Measurements from ENCODE around the gene ALS2CL.
A peak's percentile ranks its signal among the peaks of the same experiment; 100 is the strongest.
"Not testable (repeated sequence)": the region's sequence is repeated elsewhere in the genome, so short reads cannot be mapped to it uniquely, and the experiment has no call there.

Gene ALS2CL

GRCh38 chr3:46714728-46715506 is 21.4 kb upstream of the ALS2CL start:
- no peak for DNase-seq

GRCh38 chr3:46713898-46714552 is 20.5 kb upstream of the ALS2CL start:
- DNase-seq: peak in 1 of 2 donors; percentile 35

- no peak for DNase-seq
Measured at GRCh38 chr3:46713050-46713897, 19.8 kb upstream of the ALS2CL start.

- no peak for DNase-seq
Measured at GRCh38 chr3:46712191-46713049, 18.9 kb upstream of the ALS2CL start.

- DNase-seq: no peak
Measured at GRCh38 chr3:46711760-46712159, 18.3 kb upstream of the ALS2CL start.

GRCh38 chr3:46711305-46711704 is 17.8 kb upstream of the ALS2CL start:
- peak in 1 of 2 donors; percentile 67 for DNase-seq

GRCh38 chr3:46710671-46711295 is 17.3 kb upstream of the ALS2CL start:
- no peak for DNase-seq

GRCh38 chr3:46710229-46710628 is 16.8 kb upstream of the ALS2CL start:
- no peak for DNase-seq

- DNase-seq: no peak
Measured at GRCh38 chr3:46709721-46710120, 16.2 kb upstream of the ALS2CL start.

GRCh38 chr3:46709157-46709654 is 15.7 kb upstream of the ALS2CL start:
- DNase-seq: no peak

- DNase-seq: no peak
Measured at GRCh38 chr3:46708401-46709156, 15.1 kb upstream of the ALS2CL start.

GRCh38 chr3:46707601-46708011 is 14.1 kb upstream of the ALS2CL start:
- DNase-seq: no peak

- no peak for DNase-seq
Measured at GRCh38 chr3:46706771-46707582, 13.5 kb upstream of the ALS2CL start.

- DNase-seq: no peak
Measured at GRCh38 chr3:46705751-46706552, 12.5 kb upstream of the ALS2CL start.

GRCh38 chr3:46705022-46705530 is 11.6 kb upstream of the ALS2CL start:
- peak; percentile 41 to 80 for DNase-seq

- DNase-seq: not testable (repeated sequence)
Measured at GRCh38 chr3:46704346-46704745, 10.9 kb upstream of the ALS2CL start.

GRCh38 chr3:46703013-46703520 is 9.6 kb upstream of the ALS2CL start:
- no peak for DNase-seq

GRCh38 chr3:46702246-46703012 is 8.9 kb upstream of the ALS2CL start:
- no peak for DNase-seq

Measured in inflammatory macrophage treated with lipopolysaccharide for 1 hour (primary cell).